Mucosa of stomach (tissue), 1 donor: ENCODE results near the gene FBN1.

Experiments used
- H3K27me3 ChIP-seq: one replicate; pipeline ENCODE4 v1.7.0; 2013; ENCODE audit warnings: mild to moderate bottlenecking, low read length; ENCODE audit not compliant: control insufficient read depth, insufficient read depth
- H3K36me3 ChIP-seq: one replicate; pipeline ENCODE4 v1.7.0; 2013; ENCODE audit warnings: low read length; ENCODE audit not compliant: control insufficient read depth, insufficient read depth
- H3K4me1 ChIP-seq: one replicate; pipeline ENCODE4 v1.7.0; 2013; ENCODE audit warnings: mild to moderate bottlenecking, low read length; ENCODE audit not compliant: control insufficient read depth, insufficient read depth
- H3K4me3 ChIP-seq: one replicate; pipeline ENCODE4 v1.7.0; 2013; ENCODE audit warnings: low read length
- H3K9ac ChIP-seq: one replicate; pipeline ENCODE4 v1.7.0; 2013; ENCODE audit warnings: mild to moderate bottlenecking, low read length, moderate library complexity
- H3K9me3 ChIP-seq: one replicate; pipeline ENCODE4 v1.7.0; 2013; ENCODE audit warnings: mild to moderate bottlenecking, low read length, moderate library complexity; ENCODE audit not compliant: control insufficient read depth
- donor health status: Pancreatic carcinoma.

The FBN1 gene

DNA sequence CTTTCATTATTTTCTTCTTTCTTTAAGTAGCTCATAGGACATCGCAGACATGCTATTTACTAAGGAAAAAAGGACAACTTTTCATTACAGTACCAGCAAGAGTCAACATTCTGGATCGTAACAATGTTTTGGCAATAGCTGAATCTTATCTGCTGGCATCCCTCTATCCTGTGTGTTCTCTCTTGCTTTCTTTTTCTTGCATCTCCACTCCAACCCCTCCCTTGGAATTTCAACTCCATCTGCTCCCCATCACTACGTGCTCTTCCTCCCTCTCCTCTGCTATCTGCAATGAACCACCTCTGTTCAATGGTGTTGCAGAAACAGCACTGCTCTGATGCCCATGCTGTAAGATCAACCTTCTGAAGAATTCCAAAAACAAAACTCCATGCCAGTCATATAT, 106.6 kb downstream of the FBN1 start:
- Histone ChIP-seq H3K4me3 (no peak overlapping the region), H3K9me3 (no peaks in the 10 kb centered on the region), H3K36me3 (no peaks in the 10 kb centered on the region), H3K9ac (no peak overlapping the region), H3K27me3 (no peaks in the 10 kb centered on the region), H3K4me1 (peaks cover 3% of the 10 kb centered on the region)

DNA sequence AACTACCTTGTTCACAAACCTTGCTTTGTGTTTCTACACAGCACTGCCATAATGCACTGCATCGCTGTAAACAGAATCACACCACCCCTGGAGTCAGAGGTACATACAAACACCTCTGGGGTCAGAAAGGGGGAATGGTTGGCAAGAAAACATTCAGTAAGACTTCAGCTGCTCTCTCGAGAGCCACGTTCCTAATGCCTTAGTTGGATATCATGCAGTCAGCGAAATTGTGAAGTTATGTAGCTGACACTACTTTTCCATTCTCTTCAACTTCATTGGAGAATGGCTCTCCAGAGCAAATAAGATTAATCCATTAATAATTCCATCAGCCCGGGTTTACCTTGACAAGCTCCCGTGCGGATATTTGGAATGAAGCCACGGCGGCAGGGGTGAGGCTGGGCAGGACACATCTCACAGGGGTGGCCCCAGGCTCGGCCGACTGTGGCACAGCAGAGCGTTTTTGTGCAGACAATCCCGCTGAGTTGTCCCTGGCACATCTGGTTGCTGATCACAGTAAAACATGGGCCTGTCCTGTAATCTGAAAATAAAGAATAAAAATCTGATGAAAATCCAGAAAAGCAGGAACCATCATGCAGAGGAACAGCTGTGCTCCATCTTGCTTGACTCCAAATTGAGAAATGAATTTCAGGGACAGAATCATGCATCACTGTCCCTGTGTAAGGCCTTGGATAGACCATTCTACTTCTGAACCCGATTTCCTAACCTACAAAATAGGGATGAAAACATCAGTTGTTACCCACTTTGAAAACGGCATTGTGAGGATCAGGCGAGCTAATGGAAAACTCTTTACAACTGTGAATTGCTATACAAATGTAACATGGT, 108.0 kb downstream of the FBN1 start:
- no peaks in the 10 kb centered on the region for H3K27me3 ChIP-seq
- H3K36me3 ChIP-seq = no peaks in the 10 kb centered on the region
- peaks cover 3% of the 10 kb centered on the region for H3K4me1 ChIP-seq
- no peak overlapping the region for H3K4me3 ChIP-seq
- H3K9ac ChIP-seq = no peak overlapping the region
- no peaks in the 10 kb centered on the region for H3K9me3 ChIP-seq

DNA sequence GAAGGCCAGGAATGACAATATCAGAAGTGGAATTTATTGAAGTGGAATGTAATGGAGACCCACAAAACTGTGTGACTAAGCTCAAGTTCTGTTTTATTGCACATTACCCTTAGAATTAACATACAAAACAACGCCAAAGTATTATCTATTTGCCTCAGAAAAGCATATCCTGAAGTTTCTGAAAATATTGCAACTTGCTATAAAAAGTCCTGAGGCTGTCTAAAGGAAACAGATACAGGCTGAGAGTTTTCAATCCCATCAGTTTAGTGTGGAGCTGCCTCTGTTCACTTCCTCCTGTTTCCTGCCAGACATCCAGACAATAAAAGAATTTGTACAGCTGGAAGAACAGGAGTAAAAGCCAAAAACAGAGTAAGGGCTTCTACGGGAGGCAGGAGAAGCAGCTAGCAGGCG, 108.8 kb downstream of the FBN1 start:
- no peak overlapping the region for H3K9ac ChIP-seq
- no peaks in the 10 kb centered on the region for H3K9me3 ChIP-seq
- H3K4me1 ChIP-seq = peaks cover 3% of the 10 kb centered on the region
- no peaks in the 10 kb centered on the region for H3K36me3 ChIP-seq
- H3K4me3 ChIP-seq = no peak overlapping the region
- no peaks in the 10 kb centered on the region for H3K27me3 ChIP-seq

DNA sequence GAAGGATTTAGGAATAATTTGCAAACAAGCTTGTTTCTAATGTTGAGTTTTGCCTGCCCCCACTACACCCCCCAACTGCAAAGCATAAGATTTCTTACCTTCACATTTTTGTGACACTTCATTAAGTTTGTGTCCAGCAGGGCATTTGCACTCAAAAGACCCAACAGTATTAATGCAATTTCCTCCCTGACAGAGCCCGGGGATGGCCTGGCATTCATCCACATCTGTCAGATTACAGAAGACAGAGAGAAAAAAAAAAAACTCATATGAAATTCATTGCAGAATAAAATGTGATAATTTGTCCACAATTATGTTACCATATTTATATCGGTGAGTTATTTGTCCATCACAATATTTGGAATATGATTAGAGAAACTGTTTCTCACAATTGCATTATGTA, 111.5 kb downstream of the FBN1 start:
- Histone ChIP-seq H3K4me1 (no peaks in the 10 kb centered on the region), H3K4me3 (no peak overlapping the region), H3K9me3 (no peaks in the 10 kb centered on the region), H3K36me3 (no peaks in the 10 kb centered on the region), H3K27me3 (no peaks in the 10 kb centered on the region), H3K9ac (no peak overlapping the region)

DNA sequence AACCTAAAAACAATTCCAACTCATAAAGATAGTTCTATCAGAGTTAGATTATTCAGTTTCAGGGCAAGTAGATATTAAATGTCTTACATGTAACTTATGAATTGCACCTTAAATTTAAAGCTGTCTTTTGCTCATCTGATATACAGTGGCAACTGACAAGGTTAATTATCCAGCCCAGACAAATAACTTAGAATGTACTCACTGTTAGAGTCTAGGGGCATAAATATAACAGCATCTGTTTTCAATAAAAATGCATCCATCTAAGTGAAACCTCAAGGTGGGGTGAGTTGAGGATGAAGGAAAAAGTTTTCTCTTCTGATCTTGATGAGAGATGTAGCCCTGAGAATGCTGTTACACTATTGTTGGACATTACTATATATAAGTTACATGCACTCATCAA, 112.6 kb downstream of the FBN1 start:
- Histone ChIP-seq H3K27me3 (no peaks in the 10 kb centered on the region), H3K4me1 (no peaks in the 10 kb centered on the region), H3K36me3 (no peaks in the 10 kb centered on the region), H3K9ac (no peak overlapping the region), H3K9me3 (no peaks in the 10 kb centered on the region), H3K4me3 (no peak overlapping the region)

DNA sequence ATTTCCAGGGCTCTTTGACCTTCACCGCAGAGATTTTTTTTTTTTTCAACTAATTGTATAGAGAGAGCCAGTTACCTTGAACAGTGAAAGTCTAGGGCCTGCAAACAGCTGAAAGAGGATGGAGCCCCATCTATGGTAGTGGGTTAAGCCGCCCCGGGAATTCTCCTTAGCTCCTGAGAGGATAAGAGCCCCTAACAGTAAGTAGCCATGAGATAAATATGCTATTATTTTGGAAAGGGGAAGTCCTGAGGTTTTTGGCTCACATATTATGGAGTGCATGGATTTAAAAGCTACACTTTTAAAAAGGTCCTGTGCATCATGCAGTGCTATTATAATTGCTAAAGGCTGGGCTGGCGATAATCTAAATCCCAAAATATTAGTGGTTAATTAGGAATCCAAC, 115.0 kb downstream of the FBN1 start:
- Histone ChIP-seq H3K9ac (no peak overlapping the region), H3K4me3 (no peak overlapping the region), H3K27me3 (no peaks in the 10 kb centered on the region), H3K4me1 (no peaks in the 10 kb centered on the region), H3K36me3 (no peaks in the 10 kb centered on the region), H3K9me3 (no peaks in the 10 kb centered on the region)

DNA sequence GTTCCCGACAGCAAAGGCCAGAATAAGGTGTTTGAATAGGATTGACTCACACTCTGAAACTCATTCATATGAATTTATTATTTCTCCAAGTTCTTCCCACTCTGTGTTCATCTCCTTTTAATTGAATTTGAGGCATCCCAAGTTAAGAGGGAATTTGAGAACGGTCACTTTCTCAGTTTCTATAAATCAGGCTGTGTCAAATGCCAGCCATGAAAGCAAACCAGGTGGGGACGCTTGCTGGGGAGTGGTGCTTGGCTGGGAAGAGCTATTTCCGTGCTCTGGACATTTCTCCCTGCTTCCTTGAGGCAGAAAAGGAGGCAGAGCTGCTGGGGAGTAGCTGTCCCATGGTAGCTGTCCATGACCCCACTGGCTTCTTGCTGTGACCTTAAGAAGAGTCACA, 116.6 kb downstream of the FBN1 start:
- Histone ChIP-seq H3K36me3 (no peaks in the 10 kb centered on the region), H3K27me3 (no peaks in the 10 kb centered on the region), H3K9me3 (no peaks in the 10 kb centered on the region), H3K9ac (no peak overlapping the region), H3K4me1 (no peaks in the 10 kb centered on the region), H3K4me3 (no peak overlapping the region)

DNA sequence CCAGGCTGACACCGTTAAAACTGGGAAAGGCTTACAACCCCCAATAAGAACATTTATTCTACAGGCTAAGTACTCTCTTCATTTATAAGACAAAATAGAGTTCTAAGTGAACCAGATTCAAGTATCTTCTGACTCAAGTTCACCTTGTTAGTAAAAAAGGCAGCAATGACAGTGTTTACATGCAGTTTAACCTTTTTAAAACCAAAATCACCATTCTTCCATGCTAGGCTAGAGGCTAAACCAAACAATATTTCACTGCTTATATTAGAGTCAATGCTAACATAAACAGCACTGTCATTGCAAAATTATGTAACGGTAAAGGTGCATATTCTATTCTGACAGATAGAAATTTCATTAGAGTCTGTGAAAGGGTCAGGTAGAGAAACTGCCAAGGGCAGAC, 118.0 kb downstream of the FBN1 start:
- H3K9me3 ChIP-seq = no peaks in the 10 kb centered on the region
- no peak overlapping the region for H3K4me3 ChIP-seq
- H3K9ac ChIP-seq = no peak overlapping the region
- no peaks in the 10 kb centered on the region for H3K27me3 ChIP-seq
- no peaks in the 10 kb centered on the region for H3K36me3 ChIP-seq
- H3K4me1 ChIP-seq = no peaks in the 10 kb centered on the region

DNA sequence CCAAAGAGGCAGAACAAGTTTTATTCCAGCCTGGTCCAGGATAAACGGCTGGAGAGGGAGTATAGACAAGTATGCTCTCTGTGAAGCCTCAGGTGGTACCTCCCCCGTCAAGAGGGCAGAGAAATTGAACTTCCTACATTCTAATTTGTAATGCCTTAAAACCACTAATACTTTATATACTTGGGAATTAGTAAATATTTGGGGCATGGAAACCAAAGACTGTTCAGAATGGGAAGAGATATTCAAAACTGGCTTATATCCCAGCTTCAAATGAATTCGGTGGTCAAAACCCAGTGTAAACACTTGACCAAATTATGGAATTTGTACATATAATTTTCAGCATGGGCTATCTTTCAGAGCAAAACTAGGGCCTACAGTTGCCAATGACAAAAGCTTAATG, 122.6 kb downstream of the FBN1 start:
- no peak overlapping the region for H3K4me3 ChIP-seq
- H3K9ac ChIP-seq = no peak overlapping the region
- no peaks in the 10 kb centered on the region for H3K36me3 ChIP-seq
- H3K4me1 ChIP-seq = no peaks in the 10 kb centered on the region
- no peaks in the 10 kb centered on the region for H3K27me3 ChIP-seq
- H3K9me3 ChIP-seq = no peaks in the 10 kb centered on the region

DNA sequence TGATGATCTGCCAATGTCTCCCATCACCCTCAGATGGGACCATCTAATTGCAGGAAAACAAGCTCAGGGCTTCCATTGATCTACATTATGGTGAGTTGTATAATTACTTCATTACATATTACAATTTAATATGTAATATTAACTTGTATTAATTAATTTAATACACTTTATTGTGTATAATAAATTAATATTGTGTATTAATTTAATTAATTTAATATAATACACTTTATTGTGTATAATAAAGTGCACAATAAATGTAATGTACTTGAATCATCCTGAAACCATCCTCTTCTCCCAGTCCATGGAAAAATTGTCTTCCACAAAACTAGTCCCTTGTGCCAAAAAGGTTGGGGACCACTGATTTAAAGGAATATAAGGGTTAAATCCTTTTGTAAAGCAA, 123.4 kb downstream of the FBN1 start:
- H3K9ac ChIP-seq = no peak overlapping the region
- H3K4me1 ChIP-seq = no peaks in the 10 kb centered on the region
- no peaks in the 10 kb centered on the region for H3K27me3 ChIP-seq
- H3K4me3 ChIP-seq = no peak overlapping the region
- H3K9me3 ChIP-seq = no peaks in the 10 kb centered on the region
- no peaks in the 10 kb centered on the region for H3K36me3 ChIP-seq

DNA sequence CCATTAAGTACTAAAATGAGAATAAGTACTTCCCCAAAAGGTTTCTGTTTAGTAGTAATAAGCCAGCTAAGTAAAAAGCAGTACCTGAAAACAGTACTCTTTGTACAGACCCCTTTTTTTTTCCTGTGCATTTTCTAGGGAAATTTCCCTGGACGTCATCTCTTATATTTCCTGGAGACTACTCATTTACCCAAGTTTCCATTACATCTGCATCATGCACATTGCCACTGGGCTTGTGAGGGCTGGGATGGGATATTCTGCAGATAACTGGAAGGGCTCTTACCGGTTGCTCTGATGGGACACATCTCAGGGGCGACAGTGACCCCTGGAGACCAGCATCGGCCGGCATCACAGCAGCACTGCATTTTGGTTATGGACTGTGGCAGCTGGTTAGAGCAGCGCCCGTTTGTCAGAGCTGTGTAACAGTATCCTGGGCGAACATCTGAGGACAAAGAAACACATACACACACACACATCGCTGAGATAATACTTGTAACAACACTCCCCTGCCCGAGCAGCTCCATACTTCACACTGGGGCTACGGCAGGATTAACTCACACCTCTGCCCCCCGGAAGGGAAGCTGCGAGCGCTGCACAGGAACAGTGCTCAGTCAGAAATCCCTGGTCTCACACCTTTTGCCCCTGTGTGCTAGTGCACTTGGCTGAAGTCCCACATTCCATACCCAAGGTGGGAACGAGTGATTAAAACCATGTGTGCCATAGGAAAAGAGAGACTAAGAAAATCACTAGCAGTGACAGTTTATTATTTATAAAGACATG, 124.9 kb downstream of the FBN1 start:
- Histone ChIP-seq H3K36me3 (no peaks in the 10 kb centered on the region), H3K9ac (no peak overlapping the region), H3K4me3 (no peak overlapping the region), H3K4me1 (no peaks in the 10 kb centered on the region), H3K27me3 (no peaks in the 10 kb centered on the region), H3K9me3 (no peaks in the 10 kb centered on the region)

DNA sequence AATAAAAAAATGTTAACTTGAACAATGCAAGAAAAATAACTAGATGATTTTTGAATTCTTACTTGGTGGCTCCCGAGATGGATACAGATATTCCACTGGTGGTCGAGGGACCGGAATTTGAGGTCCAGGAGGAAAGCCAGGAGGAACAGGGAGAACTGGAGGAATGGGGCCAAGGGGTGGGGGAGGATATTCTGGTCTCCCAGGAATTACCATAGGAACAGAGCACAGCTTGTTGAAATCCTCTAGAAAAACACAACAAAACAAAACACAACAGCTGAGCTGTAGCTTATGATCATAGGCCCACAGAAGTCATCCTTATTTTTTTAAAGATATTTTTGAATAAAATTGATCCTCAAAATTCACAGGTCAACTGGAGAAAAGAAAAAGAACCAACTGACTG, 129.4 kb downstream of the FBN1 start:
- H3K9me3 ChIP-seq = no peaks in the 10 kb centered on the region
- H3K27me3 ChIP-seq = no peaks in the 10 kb centered on the region
- H3K36me3 ChIP-seq = no peaks in the 10 kb centered on the region
- no peak overlapping the region for H3K4me3 ChIP-seq
- H3K4me1 ChIP-seq = no peaks in the 10 kb centered on the region
- no peak overlapping the region for H3K9ac ChIP-seq
